GM21529 (cell line): ENCODE results near the gene MAPK8.

Experiments
- ATAC-seq: cut with Tn5 transposase; IDR thresholded peaks from one replicate; pipeline ENCODE4 v1.9.1; 2021; ENCODE audit not compliant: unreplicated experiment

The MAPK8 gene

GRCh38 chr10:48291190-48291589, 15.3 kb upstream of the MAPK8 start:
- no peak for ATAC-seq

GRCh38 chr10:48292616-48293015, 13.9 kb upstream of the MAPK8 start:
- ATAC-seq = no peak

GRCh38 chr10:48294431-48294830, 12.0 kb upstream of the MAPK8 start:
- ATAC-seq = no peak

GRCh38 chr10:48296576-48297098, 9.8 kb upstream of the MAPK8 start:
- ATAC-seq = no peak

- no peak for ATAC-seq
Observed at GRCh38 chr10:48299066-48299465, 7.4 kb upstream of the MAPK8 start.

GRCh38 chr10:48299692-48300091, 6.8 kb upstream of the MAPK8 start:
- no peak for ATAC-seq

GRCh38 chr10:48300556-48300955, 5.9 kb upstream of the MAPK8 start:
- ATAC-seq = no peak

GRCh38 chr10:48302515-48303476, 3.7 kb upstream of the MAPK8 start:
- no peak for ATAC-seq

GRCh38 chr10:48305905-48306264, 592 bp upstream of the MAPK8 start:
- no peak for ATAC-seq

GRCh38 chr10:48306870-48307710, 613 bp downstream of the MAPK8 start:
- ATAC-seq = peak; percentile 32

- no peak for ATAC-seq
Observed at GRCh38 chr10:48307711-48308018, 1.2 kb downstream of the MAPK8 start.

- no peak for ATAC-seq
Observed at GRCh38 chr10:48309711-48310226, 3.3 kb downstream of the MAPK8 start.

- no peak for ATAC-seq
Observed at GRCh38 chr10:48314107-48314506, 7.6 kb downstream of the MAPK8 start.

GRCh38 chr10:48316236-48316635, 9.8 kb downstream of the MAPK8 start:
- ATAC-seq = no peak

GRCh38 chr10:48317321-48317990, 11.0 kb downstream of the MAPK8 start:
- no peak for ATAC-seq

GRCh38 chr10:48322017-48322416, 15.5 kb downstream of the MAPK8 start:
- ATAC-seq = no peak

GRCh38 chr10:48324580-48324979, 18.1 kb downstream of the MAPK8 start:
- ATAC-seq = no peak

- ATAC-seq = no peak
Observed at GRCh38 chr10:48330269-48330668, 23.8 kb downstream of the MAPK8 start.

- ATAC-seq = no peak
Observed at GRCh38 chr10:48331436-48331835, 25.0 kb downstream of the MAPK8 start.

GRCh38 chr10:48332166-48332870, 25.8 kb downstream of the MAPK8 start:
- no peak for ATAC-seq

GRCh38 chr10:48332871-48333216, 26.4 kb downstream of the MAPK8 start:
- ATAC-seq = no peak
